HepG2 (cell line): ENCODE data around the gene SLBP. TPM values are rescaled to one million over a fixed set of nuclear protein-coding genes. Genes with fewer than 3 reads are reported as not detected.

Experiments
- AHDC1 ChIP-seq: sonication (generic); formaldehyde crosslinking; IDR thresholded peaks from 2 replicates; pipeline ENCODE4 v1.5.1; 2020; ENCODE audit warnings: mild to moderate bottlenecking, missing genetic modification reagents, borderline replicate concordance
- FOXK1 ChIP-seq: sonication (generic); formaldehyde crosslinking; IDR thresholded peaks from 2 replicates; pipeline ENCODE4 v1.4.0; 2020; ENCODE audit warnings: low read depth, missing genetic modification reagents, borderline replicate concordance
- IKZF5 ChIP-seq: IDR thresholded peaks from 2 replicates; pipeline ENCODE4 v1.6.1; 2018; ENCODE audit warnings: missing genetic modification reagents, mild to moderate bottlenecking, missing compliant biosample characterization
- LCORL ChIP-seq, 2 experiments: fragments of 450-650 bp in 1 of 2; sonication (generic) in 1 of 2; formaldehyde crosslinking in 1 of 2; IDR thresholded peaks; 2 replicates each; pipeline versions ENCODE4 v1.5.0 to v1.6.1; 2017 to 2020; ENCODE audit warnings: antibody characterized with exemption in 1 of 2, missing genetic modification reagents in 1 of 2
- MEF2D ChIP-seq: sonication (generic); formaldehyde crosslinking; IDR thresholded peaks from 2 replicates; pipeline ENCODE4 v1.5.1; 2020; ENCODE audit warnings: mild to moderate bottlenecking, missing genetic modification reagents
- MNT ChIP-seq: fragments of 450-650 bp; IDR thresholded peaks from 2 replicates; pipeline ENCODE4 v1.6.1; 2016
- NONO ChIP-seq, 2 experiments: fragments of 450-650 bp in 1 of 2; sonication (generic) in 1 of 2; formaldehyde crosslinking in 1 of 2; IDR thresholded peaks in 1 of 2; conservative IDR thresholded peaks in 1 of 2; 2 replicates each; pipeline versions ENCODE4 v1.6.1 to v1.8.0; 2017 to 2022; ENCODE audit warnings: mild to moderate bottlenecking in 1 of 2, missing genetic modification reagents in 1 of 2, moderate library complexity in 1 of 2
- PBX3 ChIP-seq: sonication (generic); formaldehyde crosslinking; IDR thresholded peaks from 2 replicates; pipeline ENCODE4 v1.8.1; 2023; ENCODE audit warnings: missing genetic modification reagents, inconsistent platforms, borderline replicate concordance
- POLR2AphosphoS5 ChIP-seq: IDR thresholded peaks from 2 replicates; pipeline ENCODE4 v1.6.1; 2012; ENCODE audit warnings: low read depth, low read length
- SOX5 ChIP-seq: IDR thresholded peaks from 2 replicates; pipeline ENCODE4 v1.6.1; 2016; ENCODE audit warnings: borderline replicate concordance
- ZNF136 ChIP-seq: sonication (generic); formaldehyde crosslinking; IDR thresholded peaks from 2 replicates; pipeline ENCODE4 v1.8.1; 2022; ENCODE audit warnings: low read depth, mild to moderate bottlenecking, moderate library complexity, missing genetic modification reagents
- ZNF432 ChIP-seq: sonication (generic); formaldehyde crosslinking; IDR thresholded peaks from 2 replicates; pipeline ENCODE4 v1.5.0; 2020; ENCODE audit warnings: missing genetic modification reagents, mild to moderate bottlenecking, borderline replicate concordance
- ZNF687 ChIP-seq: sonication (generic); formaldehyde crosslinking; IDR thresholded peaks from 2 replicates; pipeline ENCODE4 v1.5.1; 2020; ENCODE audit warnings: mild to moderate bottlenecking, missing genetic modification reagents, moderate library complexity
- polyA plus RNA-seq, 8 experiments: library from polyadenylated mRNA; depleted of rRNA in 3 of 8; stranded (reverse) in 7 of 8; unstranded in 1 of 8; fragments of >200 nt; fragmentation: Illumina TruSeq in 4 of 8; extraction: Trizol in 4 of 8; gene quantifications; 2 replicates each; pipeline versions ENCODE4 v1.2.1 to v1.2.3, GENCODE V29; 2011 to 2016; ENCODE audit warnings: low read depth in 4 of 8, missing spikeins in 1 of 8, mixed read lengths in 1 of 8; ENCODE audit not compliant: insufficient read depth in 1 of 8
- total RNA-seq, 5 experiments: library from RNA; depleted of rRNA; stranded (reverse); fragments of >200 nt; fragmentation: Illumina TruSeq; extraction: Trizol; gene quantifications; 2 replicates each; pipeline ENCODE4 v1.2.3, GENCODE V29; 2016; ENCODE audit warnings: low read depth in 1 of 5

The SLBP gene
- total and polyA plus RNA-seq, 2 of the 13 experiments (the other 11 are each of a cell fraction or from before 2014, with no cell fraction given): 43.9 to 104 TPM

- no peak for TF ChIP-seq MNT
- TF ChIP-seq POLR2AphosphoS5: no peak
- TF ChIP-seq ZNF687 (CRISPR knock-in tag): peak; percentile 41
- TF ChIP-seq AHDC1 (CRISPR knock-in tag): no peak
- TF ChIP-seq PBX3: no peak
- 0 out of 2 replicates have a peak, but pooled peaks have one; percentile 10 for TF ChIP-seq SOX5 (CRISPR knock-in tag)
- TF ChIP-seq NONO (IDR thresholded peaks at IDR 0.05): no peak
- TF ChIP-seq NONO (CRISPR knock-in tag; conservative IDR thresholded peaks at IDR 0.05): no peak
- 0 out of 2 replicates have a peak, but pooled peaks have one; percentile 51 for TF ChIP-seq FOXK1 (CRISPR knock-in tag)
- peak; percentile 52; the same call in 1 of the 2 replicates for TF ChIP-seq IKZF5 (CRISPR knock-in tag)
- TF ChIP-seq ZNF136 (CRISPR knock-in tag): no peak
- TF ChIP-seq LCORL (IDR thresholded peaks at IDR 0.05): no peak
- no peak for TF ChIP-seq LCORL (CRISPR knock-in tag; IDR thresholded peaks at IDR 0.05)
- no peak for TF ChIP-seq ZNF432 (CRISPR knock-in tag)
- TF ChIP-seq MEF2D (CRISPR knock-in tag): no peak
Measured at GRCh38 chr4:1726146-1726934, 14.2 kb upstream of the SLBP start (continued).
